ENCODE measurements around the gene CRYBG2.
"Not testable (repeated sequence)": the region's sequence is repeated elsewhere in the genome, so short reads cannot be mapped to it uniquely, and the experiment has no call there.

The CRYBG2 gene

DNA sequence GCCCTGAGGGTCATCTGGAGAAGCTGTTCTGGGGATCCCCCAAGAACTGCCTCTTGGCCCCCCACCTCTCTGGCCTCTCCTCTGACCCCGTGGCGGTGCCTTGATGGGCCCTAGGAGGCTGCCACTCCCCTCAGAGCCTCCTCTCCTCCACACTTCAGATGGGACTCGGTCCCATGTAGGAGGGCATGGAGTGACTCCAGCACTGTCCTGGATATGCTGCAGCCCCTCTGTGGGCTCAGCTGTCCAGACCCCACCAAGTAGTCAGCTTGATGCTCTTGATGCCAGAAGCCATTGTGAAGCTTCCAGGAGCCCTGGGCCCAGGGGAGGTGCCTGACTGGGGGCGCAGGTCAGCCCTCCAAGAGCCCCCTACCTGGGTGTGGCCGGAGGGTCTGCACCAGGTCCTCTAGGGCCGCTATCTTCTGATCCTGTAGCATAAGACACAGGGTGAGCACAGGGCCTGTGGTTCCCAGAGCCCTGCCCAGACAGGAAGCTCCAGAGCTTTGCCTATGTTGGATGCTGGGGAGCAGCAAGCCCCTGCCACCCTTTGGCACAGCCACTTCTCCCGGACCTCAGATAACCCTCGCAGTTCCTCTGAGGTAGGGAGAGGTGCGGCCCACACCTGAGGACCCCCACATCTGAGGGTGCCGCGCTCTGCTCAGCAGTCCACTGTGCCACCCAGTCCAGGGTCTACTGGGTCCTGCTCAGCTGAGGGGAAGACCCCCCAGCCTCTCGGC, 56.7 kb downstream of the CRYBG2 start:
- no peak overlapping the region for H3K4me3 ChIP-seq (ENCODE audit: low read depth, low read length)
- TF ChIP-seq, protein P1, sequence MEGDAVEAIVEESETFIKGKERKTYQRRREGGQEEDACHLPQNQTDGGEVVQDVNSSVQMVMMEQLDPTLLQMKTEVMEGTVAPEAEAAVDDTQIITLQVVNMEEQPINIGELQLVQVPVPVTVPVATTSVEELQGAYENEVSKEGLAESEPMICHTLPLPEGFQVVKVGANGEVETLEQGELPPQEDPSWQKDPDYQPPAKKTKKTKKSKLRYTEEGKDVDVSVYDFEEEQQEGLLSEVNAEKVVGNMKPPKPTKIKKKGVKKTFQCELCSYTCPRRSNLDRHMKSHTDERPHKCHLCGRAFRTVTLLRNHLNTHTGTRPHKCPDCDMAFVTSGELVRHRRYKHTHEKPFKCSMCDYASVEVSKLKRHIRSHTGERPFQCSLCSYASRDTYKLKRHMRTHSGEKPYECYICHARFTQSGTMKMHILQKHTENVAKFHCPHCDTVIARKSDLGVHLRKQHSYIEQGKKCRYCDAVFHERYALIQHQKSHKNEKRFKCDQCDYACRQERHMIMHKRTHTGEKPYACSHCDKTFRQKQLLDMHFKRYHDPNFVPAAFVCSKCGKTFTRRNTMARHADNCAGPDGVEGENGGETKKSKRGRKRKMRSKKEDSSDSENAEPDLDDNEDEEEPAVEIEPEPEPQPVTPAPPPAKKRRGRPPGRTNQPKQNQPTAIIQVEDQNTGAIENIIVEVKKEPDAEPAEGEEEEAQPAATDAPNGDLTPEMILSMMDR (IDR thresholded peaks at IDR 0.05; ENCODE audit: control insufficient read depth, extremely low read depth, insufficient read depth): no peak
- DNase-seq (ENCODE audit: low read depth): no peak

DNA sequence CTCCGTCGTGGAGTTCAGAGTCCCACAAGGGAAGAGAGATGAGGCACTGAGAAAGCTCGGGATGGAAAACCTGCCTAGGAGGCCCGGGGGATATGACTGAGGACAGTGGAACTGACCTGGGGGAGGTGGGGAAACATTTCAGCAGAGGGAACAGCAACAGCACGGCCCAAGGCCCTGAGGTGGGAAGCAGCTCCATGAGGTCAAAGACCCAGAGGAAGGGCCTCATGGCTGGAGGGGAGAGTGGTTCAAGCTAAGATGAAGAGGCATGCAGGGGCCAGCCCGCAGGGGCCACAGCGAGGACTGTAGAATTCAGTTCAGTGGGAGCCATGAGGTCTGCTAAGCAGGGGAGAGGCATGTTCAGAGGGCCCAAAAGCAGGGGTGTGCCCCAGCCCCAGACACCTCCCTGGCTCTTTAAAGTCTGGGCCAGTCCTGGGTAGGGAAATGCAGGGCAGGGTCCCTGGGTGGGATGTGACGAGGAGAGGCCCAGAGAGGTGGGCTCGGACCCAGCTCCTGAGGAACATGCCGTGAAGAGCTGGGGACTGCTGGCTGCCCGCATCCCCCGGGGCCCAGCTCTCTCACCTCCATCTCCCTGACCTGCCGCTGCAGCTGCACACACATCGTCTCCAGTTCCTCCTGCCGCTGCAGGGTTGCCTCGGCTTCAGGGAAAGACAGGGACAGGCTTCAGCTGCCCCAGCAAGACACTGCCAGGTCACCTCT, 57.4 kb downstream of the CRYBG2 start:
- TF ChIP-seq, protein P1 (IDR thresholded peaks at IDR 0.05; ENCODE audit: control insufficient read depth, extremely low read depth, insufficient read depth): no peak
- no peak for DNase-seq (ENCODE audit: low read depth)
- H3K4me3 ChIP-seq (ENCODE audit: low read depth, low read length): no peak overlapping the region

DNA sequence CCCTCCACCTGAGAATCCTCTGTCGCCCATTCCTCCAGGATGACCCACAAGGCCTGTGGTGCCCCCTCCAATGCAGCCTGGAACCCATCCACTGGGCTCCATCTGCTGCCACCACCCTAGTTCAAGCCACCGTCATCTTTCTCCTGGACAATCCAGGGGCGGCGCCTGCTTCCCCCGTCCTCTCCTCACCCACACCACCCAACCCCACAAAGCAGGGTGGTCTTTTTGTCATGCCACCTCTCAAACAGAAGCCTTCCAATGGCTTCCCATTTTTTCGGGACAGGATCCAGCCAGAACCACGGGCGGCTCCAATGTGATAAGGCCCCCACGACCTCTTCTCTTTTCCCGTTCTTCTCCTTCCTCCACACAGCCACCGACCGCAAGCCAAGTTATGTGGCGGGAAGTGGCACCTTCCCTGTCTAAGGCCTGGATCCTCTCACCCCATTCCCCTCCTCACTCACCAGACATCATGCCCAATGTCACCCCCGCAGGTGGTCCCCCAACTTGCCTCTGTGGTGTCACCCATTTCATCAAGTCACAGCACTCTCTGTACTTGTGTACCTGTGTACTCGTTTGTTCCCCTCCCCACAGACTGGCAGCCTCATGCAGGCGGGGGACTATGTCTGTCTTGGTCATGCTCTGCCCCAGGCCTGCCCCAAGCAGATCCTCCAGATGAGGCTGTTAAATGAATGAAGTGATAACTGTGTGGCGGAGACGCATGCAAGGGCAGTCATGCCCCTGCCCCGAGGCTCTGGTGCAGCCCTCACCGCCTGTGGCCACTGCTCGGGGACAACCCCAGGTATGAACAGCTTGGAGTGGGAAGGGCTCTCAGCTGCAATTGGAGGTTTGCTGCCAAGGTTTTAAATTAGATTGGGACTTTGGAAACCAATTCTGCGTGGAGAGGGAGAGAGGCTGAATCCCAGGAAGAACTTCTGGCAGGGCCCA, 58.5 kb downstream of the CRYBG2 start:
- TF ChIP-seq, protein P1 (IDR thresholded peaks at IDR 0.05; ENCODE audit: control insufficient read depth, extremely low read depth, insufficient read depth): no peak
- no peak for DNase-seq (ENCODE audit: low read depth)
- H3K4me3 ChIP-seq (ENCODE audit: low read depth, low read length): no peak overlapping the region

DNA sequence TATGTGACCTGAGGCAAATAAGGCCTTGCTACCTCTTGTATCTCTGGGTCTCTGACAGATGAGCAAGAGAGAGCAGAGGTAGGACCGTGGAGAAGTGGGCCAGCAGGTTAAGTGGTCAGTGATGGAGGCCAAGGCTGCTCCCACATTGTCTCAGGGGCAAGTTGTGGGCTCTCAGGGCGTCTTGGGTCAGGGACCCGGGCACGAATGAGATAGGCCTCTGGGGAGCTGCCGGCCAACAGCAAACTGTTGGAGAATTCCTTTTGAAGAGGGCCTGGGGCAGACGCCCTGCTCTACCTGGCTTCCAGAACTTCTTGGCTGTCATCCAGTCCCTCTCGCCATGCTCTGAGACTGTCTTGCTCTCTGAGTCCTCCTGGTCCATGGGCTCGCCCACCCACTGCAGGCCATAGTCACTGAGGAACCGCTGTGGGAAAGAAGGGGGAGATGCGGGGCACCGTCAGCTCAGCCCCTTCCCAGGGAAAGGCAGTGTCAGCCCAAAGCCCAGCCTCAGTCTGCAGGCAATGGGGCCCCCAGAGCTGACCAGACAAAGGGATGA, 59.9 kb downstream of the CRYBG2 start:
- TF ChIP-seq, protein P1 (IDR thresholded peaks at IDR 0.05; ENCODE audit: control insufficient read depth, extremely low read depth, insufficient read depth): no peak
- no peak overlapping the region for H3K4me3 ChIP-seq (ENCODE audit: low read depth, low read length)
- no peak for DNase-seq (ENCODE audit: low read depth)

DNA sequence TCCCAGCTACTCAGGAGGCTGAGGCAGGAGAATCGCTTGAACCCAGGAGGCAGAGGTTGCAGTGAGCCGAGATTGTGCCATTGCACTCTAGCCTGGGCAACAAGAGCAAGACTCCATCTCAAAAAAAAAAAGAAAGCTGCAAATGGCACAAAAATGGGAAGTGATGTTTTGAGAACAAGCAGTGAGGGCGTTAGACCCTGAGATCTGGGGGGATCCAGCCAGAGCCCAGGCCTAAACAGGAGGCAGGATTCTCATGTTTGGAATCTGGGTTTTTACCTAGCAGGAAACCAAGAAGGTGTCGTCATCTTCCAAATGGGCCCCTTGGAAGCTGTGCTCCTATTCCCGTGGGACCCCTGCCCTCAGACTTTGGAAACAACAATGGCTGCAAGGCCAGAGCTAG, 61.2 kb downstream of the CRYBG2 start:
- H3K4me3 ChIP-seq (ENCODE audit: low read depth, low read length); DNase-seq (ENCODE audit: low read depth): not testable (repeated sequence)

DNA sequence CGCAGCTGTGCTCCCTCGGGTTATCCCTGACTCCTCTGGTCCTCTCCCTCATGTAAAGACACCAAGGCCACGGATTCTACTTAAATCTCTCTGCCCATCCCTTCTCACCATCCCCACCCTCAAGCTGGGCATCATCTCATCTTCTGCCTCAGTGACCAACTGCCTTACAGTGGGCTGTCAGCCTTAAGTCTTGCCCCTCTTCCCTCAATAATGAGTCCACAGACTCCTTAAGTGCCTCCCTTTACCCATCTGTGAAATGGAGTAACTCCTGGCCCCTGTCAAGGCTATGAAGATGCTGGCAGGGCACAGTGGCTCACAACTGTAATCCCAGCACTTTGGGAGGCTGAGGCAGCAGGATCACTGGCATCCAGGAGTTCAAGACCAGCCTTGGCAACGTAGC, 62.0 kb downstream of the CRYBG2 start:
- no peak overlapping the region for H3K4me3 ChIP-seq (ENCODE audit: low read depth, low read length)
- DNase-seq (ENCODE audit: low read depth): no peak
- TF ChIP-seq, protein P1 (IDR thresholded peaks at IDR 0.05; ENCODE audit: control insufficient read depth, extremely low read depth, insufficient read depth): no peak

Measured in LNCaP clone FGC (cell line).